GM12873 (cell line): ENCODE results near the gene GCM1.

ENCODE experiments used
- CTCF ChIP-seq: IDR thresholded peaks from 2 replicates; pipeline ENCODE4 v1.5.1; 2012; ENCODE audit warnings: low read depth, mild to moderate bottlenecking, moderate library complexity, low read length, control low read depth; ENCODE audit not compliant: insufficient read depth; ENCODE audit errors: missing control alignments

The GCM1 gene

GRCh38 chr6:53089948-53090347 is 58.7 kb downstream of the GCM1 start:
- TF ChIP-seq CTCF, result no peak

GRCh38 chr6:53086302-53086701 is 62.3 kb downstream of the GCM1 start:
- TF ChIP-seq CTCF, result no peak

- no peak for TF ChIP-seq CTCF
Measured at GRCh38 chr6:53080813-53081212, 67.8 kb downstream of the GCM1 start.
